GM12874 (cell line): ENCODE results near the gene PPP1R3D.

ENCODE experiments used
- TF ChIP-seq, protein P1 (sequence below): IDR thresholded peaks from 2 replicates; pipeline ENCODE4 v1.5.1; 2011; ENCODE audit warnings: low read depth, mild to moderate bottlenecking, control low read depth, low read length, moderate library complexity; ENCODE audit not compliant: insufficient read depth

The PPP1R3D gene

DNA sequence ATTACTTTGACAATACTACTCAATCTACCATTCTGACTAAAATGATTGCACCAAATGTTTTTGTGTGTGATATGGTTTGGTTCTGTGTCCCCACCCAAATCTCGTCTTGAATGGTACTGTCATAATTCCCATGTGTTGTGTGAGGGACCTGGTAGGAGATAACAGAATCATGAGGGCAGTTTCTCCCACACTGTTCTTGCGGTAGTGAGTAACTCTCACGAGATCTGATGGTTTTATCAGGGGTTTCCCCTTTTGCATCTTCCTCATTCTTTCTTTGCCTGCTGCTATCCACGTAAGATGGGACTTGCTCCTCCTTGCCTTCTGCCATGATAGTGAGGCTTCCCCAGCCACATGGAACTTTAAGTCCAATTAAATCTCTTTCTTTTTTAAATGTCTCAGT is 27.5 kb downstream of the PPP1R3D start:
- TF ChIP-seq, protein P1, sequence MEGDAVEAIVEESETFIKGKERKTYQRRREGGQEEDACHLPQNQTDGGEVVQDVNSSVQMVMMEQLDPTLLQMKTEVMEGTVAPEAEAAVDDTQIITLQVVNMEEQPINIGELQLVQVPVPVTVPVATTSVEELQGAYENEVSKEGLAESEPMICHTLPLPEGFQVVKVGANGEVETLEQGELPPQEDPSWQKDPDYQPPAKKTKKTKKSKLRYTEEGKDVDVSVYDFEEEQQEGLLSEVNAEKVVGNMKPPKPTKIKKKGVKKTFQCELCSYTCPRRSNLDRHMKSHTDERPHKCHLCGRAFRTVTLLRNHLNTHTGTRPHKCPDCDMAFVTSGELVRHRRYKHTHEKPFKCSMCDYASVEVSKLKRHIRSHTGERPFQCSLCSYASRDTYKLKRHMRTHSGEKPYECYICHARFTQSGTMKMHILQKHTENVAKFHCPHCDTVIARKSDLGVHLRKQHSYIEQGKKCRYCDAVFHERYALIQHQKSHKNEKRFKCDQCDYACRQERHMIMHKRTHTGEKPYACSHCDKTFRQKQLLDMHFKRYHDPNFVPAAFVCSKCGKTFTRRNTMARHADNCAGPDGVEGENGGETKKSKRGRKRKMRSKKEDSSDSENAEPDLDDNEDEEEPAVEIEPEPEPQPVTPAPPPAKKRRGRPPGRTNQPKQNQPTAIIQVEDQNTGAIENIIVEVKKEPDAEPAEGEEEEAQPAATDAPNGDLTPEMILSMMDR = no peak

DNA sequence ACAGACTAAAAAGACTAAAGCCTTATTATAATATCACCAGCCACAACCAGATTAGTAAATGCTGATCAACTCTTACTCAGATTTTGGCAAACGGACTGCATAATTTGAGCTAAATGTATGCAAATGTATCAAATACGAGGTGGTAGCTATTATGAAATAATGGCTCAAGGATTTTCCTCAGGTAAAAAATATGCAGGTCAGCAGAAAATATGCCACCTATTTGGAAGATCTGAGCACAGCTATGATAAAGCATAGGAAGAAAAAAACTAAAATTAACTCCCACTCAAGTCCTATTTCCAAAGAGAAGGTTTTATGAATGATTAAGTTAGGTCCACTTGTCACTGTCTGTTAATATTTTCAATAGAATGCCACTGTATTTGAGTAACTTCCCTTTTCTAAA is 29.1 kb downstream of the PPP1R3D start:
- TF ChIP-seq, protein P1 = no peak

DNA sequence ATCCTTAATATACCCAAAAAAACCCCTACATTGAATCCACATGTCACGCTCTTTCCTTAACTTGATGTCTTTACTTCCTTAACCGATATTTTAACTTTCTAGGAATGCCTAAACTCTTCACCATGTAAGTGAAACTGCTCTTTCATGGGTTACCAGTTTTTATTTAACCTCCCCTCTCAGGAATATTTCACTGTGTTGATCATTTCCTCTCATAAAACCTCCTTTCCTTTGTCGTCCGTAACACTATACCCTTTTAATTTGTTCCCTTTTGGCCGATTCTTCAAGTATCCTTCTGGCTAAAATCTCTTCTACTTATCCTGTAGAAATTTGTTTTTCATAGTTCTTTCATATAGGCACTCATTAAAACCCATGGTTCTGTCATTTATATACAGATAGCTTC is 31.2 kb downstream of the PPP1R3D start:
- TF ChIP-seq, protein P1 = no peak

DNA sequence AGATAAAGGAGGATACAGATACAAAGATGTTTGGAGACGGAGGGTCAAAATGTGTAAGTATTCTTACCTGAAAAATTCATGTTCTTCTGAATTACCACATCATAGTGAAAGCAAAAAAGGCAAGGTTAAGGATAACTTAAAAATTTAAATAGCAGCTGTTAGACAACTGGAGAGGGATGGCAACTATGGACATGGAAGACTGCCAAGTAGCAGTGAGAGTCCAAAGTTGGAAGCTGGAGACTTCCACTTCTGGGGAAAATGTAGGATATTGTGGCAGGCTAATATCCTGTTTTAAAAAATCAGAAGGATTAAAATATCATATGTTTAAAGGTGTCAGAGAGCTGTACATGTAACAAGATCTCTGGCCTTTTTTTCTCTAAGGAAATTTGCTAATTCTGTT is 36.5 kb downstream of the PPP1R3D start:
- TF ChIP-seq, protein P1 = no peak

DNA sequence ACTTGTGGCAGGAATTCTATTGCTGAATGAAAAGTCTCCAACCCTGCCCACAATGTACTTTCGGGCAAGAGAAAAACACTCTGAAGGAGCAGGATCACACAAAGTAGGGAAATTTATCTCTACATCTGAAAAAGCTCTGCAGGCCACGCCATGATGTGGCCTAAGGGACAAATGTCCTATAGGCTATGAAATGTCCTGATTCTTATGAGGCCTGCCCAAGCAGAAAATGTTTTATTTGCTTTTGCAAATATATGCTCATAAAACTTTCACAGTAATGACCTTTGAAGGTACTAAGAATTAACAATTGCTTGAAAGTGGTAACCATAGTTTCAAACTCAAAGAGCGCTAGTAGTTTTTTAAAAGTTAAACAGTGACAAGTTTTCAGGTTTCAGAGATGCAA is 37.6 kb downstream of the PPP1R3D start:
- TF ChIP-seq, protein P1 = no peak

DNA sequence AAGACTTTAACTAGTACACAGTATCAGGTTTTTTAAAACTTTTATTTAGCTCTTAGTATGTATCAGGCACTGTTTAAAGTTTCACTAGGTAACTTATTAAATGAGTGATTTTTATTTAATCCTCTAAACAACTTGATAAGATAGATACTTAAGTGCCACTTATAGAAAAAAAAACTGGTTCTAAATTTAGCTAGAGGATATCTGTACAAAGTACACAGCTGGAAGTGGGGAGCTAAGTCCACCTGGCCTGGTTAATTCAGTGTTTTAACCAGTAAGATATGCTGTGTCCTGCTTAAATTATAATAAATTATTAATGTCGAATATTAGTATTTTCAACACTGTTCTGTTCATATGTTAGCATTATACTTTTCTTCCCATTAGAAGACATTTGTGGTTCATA is 44.2 kb downstream of the PPP1R3D start:
- TF ChIP-seq, protein P1 = no peak

DNA sequence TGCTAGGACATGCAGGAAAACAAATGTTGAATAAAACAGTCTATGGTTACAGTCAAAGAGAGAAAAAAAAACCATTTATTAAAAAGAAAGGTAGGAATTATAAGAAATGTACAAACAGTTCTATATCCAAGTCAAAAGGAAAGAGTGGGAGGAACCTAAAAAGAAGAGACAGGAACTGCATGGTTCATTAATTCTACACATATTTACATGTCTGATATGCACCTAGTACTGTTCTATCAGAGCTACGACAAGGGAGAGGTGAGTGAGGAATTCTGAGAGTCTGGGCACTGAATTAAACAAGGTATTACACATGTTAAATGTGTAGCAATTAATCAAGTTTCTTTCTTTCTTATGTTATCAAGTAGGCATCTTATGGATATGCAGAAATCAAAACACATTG is 48.5 kb downstream of the PPP1R3D start:
- TF ChIP-seq, protein P1 = no peak

DNA sequence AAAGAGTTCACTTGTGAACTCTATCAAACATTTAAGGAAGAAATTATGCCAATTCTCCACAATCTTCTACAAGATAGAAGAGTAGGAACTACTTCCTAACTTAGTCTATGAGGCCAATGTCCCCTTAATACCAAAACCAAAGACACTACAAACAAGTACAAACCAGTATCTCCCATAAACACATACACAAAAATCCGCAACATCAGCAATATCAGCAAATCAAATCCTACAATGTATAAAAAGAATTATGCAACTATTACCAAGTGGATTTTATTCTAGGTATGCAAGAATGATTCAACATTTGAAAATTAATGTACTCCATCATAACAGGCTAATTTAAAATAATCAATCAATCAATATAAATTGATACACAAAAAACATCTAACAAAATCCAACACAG is 52.1 kb downstream of the PPP1R3D start:
- TF ChIP-seq, protein P1 = no peak
